Measurements from ENCODE around the gene BIRC6.
"Not testable (repeated sequence)": the region's sequence is repeated elsewhere in the genome, so short reads cannot be mapped to it uniquely, and the experiment has no call there.

Gene BIRC6

GRCh38 chr2:32452338-32453064 is 95.7 kb downstream of the BIRC6 start:
- DNase-seq: no peak

- no peak for DNase-seq
These were observed 96.6 kb downstream of the BIRC6 start for GRCh38 chr2:32453242-32454062.

- no peak for DNase-seq
These were observed 99.0 kb downstream of the BIRC6 start for GRCh38 chr2:32455816-32456215.

GRCh38 chr2:32456808-32457207 is 100.0 kb downstream of the BIRC6 start:
- no peak for DNase-seq

GRCh38 chr2:32457814-32458213 is 101.0 kb downstream of the BIRC6 start:
- DNase-seq: no peak

GRCh38 chr2:32460861-32461260 is 104.0 kb downstream of the BIRC6 start:
- DNase-seq: not testable (repeated sequence)

GRCh38 chr2:32463110-32463509 is 106.3 kb downstream of the BIRC6 start:
- no peak for DNase-seq

- no peak for DNase-seq
These were observed 107.6 kb downstream of the BIRC6 start for GRCh38 chr2:32464431-32464830.

GRCh38 chr2:32472605-32473004 is 115.8 kb downstream of the BIRC6 start:
- no peak for DNase-seq

- no peak for DNase-seq
These were observed 117.6 kb downstream of the BIRC6 start for GRCh38 chr2:32474381-32474780.

- no peak for DNase-seq
These were observed 122.2 kb downstream of the BIRC6 start for GRCh38 chr2:32478889-32479620.

GRCh38 chr2:32479993-32480392 is 123.2 kb downstream of the BIRC6 start:
- no peak for DNase-seq

GRCh38 chr2:32482471-32482870 is 125.6 kb downstream of the BIRC6 start:
- no peak for DNase-seq

- DNase-seq: no peak
These were observed 128.1 kb downstream of the BIRC6 start for GRCh38 chr2:32484937-32485336.

- no peak for DNase-seq
These were observed 128.6 kb downstream of the BIRC6 start for GRCh38 chr2:32485399-32485798.

- DNase-seq: no peak
These were observed 132.2 kb downstream of the BIRC6 start for GRCh38 chr2:32489061-32489460.

GRCh38 chr2:32491346-32491745 is 134.5 kb downstream of the BIRC6 start:
- no peak for DNase-seq

- DNase-seq: no peak
These were observed 138.3 kb downstream of the BIRC6 start for GRCh38 chr2:32495139-32495538.

GRCh38 chr2:32496662-32497061 is 139.8 kb downstream of the BIRC6 start:
- DNase-seq: no peak

GRCh38 chr2:32498306-32498705 is 141.5 kb downstream of the BIRC6 start:
- DNase-seq: no peak

- DNase-seq: no peak
These were observed 146.1 kb downstream of the BIRC6 start for GRCh38 chr2:32502941-32503340.

GRCh38 chr2:32504877-32505478 is 148.2 kb downstream of the BIRC6 start:
- no peak for DNase-seq

GRCh38 chr2:32506446-32506845 is 149.6 kb downstream of the BIRC6 start:
- DNase-seq: no peak

All from NCI-H526 treated with DMSO at 0.1 percent for 48 hours (cell line).